H1 (cell line): ENCODE results near the gene PHACTR1. TPM values are rescaled to one million over a fixed set of nuclear protein-coding genes. Genes with fewer than 3 reads are reported as not detected.

Source experiments
- BCL11A ChIP-seq, 2 experiments: IDR thresholded peaks; one replicate each; pipeline ENCODE4 v1.6.1; 2011; ENCODE audit warnings: low read depth in 2 of 2, low read length in 2 of 2, mild to moderate bottlenecking in 2 of 2
- MAFK ChIP-seq: IDR thresholded peaks from 2 replicates; pipeline ENCODE4 v1.6.1; 2012; ENCODE audit warnings: low read depth, mild to moderate bottlenecking, improper control_type of control experiment, low read length
- POLR2A ChIP-seq, 2 experiments: IDR thresholded peaks; 1 replicate in 1 of 2; 2 replicates in 1 of 2; pipeline ENCODE4 v1.6.1; 2011; ENCODE audit warnings: low read depth in 2 of 2, low read length in 2 of 2, mild to moderate bottlenecking in 2 of 2; ENCODE audit errors: control extremely low read depth in 1 of 2
- RAD21 ChIP-seq, 2 experiments: IDR thresholded peaks in 1 of 2; conservative IDR thresholded peaks in 1 of 2; 2 replicates each; pipeline ENCODE4 v1.6.1; 2011; ENCODE audit warnings: low read depth in 2 of 2, low read length in 2 of 2, improper control_type of control experiment in 1 of 2, inconsistent platforms in 1 of 2, mild to moderate bottlenecking in 1 of 2, moderate library complexity in 1 of 2
- RBBP5 ChIP-seq: IDR thresholded peaks from 2 replicates; pipeline ENCODE4 v1.7.1; 2012; ENCODE audit warnings: low read depth, mild to moderate bottlenecking, inconsistent platforms, low read length, moderate library complexity, borderline replicate concordance
- polyA plus RNA-seq, 7 experiments: library from polyadenylated mRNA; depleted of rRNA in 3 of 7; stranded (reverse) in 5 of 7; unstranded in 2 of 7; fragments of >200 nt in 5 of 7; fragments of 200-250 nt in 2 of 7; gene quantifications; 1 replicate in 5 of 7; 2 replicates in 1 of 7; 4 replicates in 1 of 7; pipeline versions ENCODE4 v1.2.1 to v1.2.3, GENCODE V29; 2011 to 2013; ENCODE audit warnings: missing spikeins in 2 of 7, mixed read lengths in 2 of 7
- total RNA-seq: library from RNA; stranded (reverse); fragmentation: NEBNext Ultra II Directional; extraction: Animal tissue kit (Norgen Biotek cat#: 25700); gene quantifications from 2 replicates; pipeline ENCODE4 v1.2.1, GENCODE V29; 2021

Gene PHACTR1
- total and polyA plus RNA-seq, 2 of the 8 experiments (the other 6 are each of a cell fraction or from before 2014, with no cell fraction given) = 3.9 to 17.1 TPM

DNA sequence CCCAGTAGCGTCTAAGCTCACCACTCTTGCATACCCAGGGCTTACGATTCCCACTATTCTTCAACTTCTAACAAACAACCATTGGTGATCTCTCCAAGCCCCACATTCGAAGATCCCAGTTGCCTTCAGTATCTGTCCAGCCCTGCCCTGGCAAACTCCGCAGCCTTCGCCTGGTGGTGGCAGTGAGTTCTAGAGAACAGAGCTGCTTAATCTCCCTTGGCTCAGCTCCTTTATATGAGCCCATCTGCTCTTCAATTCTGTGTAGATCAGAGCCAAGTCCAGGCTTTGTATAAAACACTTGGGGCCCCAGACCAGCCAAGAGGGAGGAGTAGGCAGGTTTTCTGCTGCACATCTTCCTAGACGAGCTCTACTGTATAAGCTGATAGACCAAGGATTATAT, 193.3 kb downstream of the PHACTR1 start (continued):
- TF ChIP-seq RBBP5 (no peak), BCL11A (IDR thresholded peaks at IDR 0.05; ENCODE audit: low read depth in 2 of 2, low read length in 2 of 2) (no peak), RAD21 (IDR thresholded peaks at IDR 0.05 in 1 of 2, conservative IDR thresholded peaks at IDR 0.05 in 1 of 2; ENCODE audit: low read depth in 2 of 2, low read length in 2 of 2) (no peak), MAFK (no peak), POLR2A (IDR thresholded peaks at IDR 0.05; ENCODE audit: control extremely low read depth in 1 of 2, low read depth in 2 of 2, low read length in 2 of 2) (no peak)
